GM21447 (cell line): Measurements from ENCODE around the gene GPSM1.

ENCODE experiments used
- ATAC-seq: cut with Tn5 transposase; IDR thresholded peaks from one replicate; pipeline ENCODE4 v1.9.1; 2021; ENCODE audit not compliant: unreplicated experiment

The GPSM1 gene

GRCh38 chr9:136303825-136304416 lies 23.4 kb upstream of the GPSM1 start, which contains the start of gene CCDC187:
TSS of gene CCDC187 (minus strand) at chr9:136304094. CDS start at chr9:136303830, 264 bp downstream.
- no peak for ATAC-seq

GRCh38 chr9:136304456-136304855 lies 22.9 kb upstream of the GPSM1 start:
- ATAC-seq, result no peak

- no peak for ATAC-seq
Measured at GRCh38 chr9:136304981-136305380, 22.4 kb upstream of the GPSM1 start.

- ATAC-seq, result no peak
Measured at GRCh38 chr9:136305804-136306203, 21.5 kb upstream of the GPSM1 start.

GRCh38 chr9:136306211-136307208 lies 20.8 kb upstream of the GPSM1 start:
- no peak for ATAC-seq

GRCh38 chr9:136307215-136307750 lies 20.1 kb upstream of the GPSM1 start:
- ATAC-seq, result no peak

- ATAC-seq, result no peak
Measured at GRCh38 chr9:136308006-136308701, 19.2 kb upstream of the GPSM1 start.

- ATAC-seq, result no peak
Measured at GRCh38 chr9:136308702-136309053, 18.7 kb upstream of the GPSM1 start.

GRCh38 chr9:136309101-136309801 lies 18.1 kb upstream of the GPSM1 start:
- no peak for ATAC-seq

- no peak for ATAC-seq
Measured at GRCh38 chr9:136309806-136310220, 17.5 kb upstream of the GPSM1 start.

- ATAC-seq, result no peak
Measured at GRCh38 chr9:136310273-136311030, 16.9 kb upstream of the GPSM1 start.

- no peak for ATAC-seq
Measured at GRCh38 chr9:136311051-136312008, 16.0 kb upstream of the GPSM1 start.

GRCh38 chr9:136312009-136312375 lies 15.3 kb upstream of the GPSM1 start:
- no peak for ATAC-seq

- no peak for ATAC-seq
Measured at GRCh38 chr9:136312436-136312835, 14.9 kb upstream of the GPSM1 start.

- no peak for ATAC-seq
Measured at GRCh38 chr9:136313111-136314055, 14.0 kb upstream of the GPSM1 start.

GRCh38 chr9:136314056-136314416 lies 13.3 kb upstream of the GPSM1 start:
- no peak for ATAC-seq

- no peak for ATAC-seq
Measured at GRCh38 chr9:136314944-136315343, 12.4 kb upstream of the GPSM1 start.

- no peak for ATAC-seq
Measured at GRCh38 chr9:136316271-136316751, 11.0 kb upstream of the GPSM1 start.
